ENCODE data around the gene OFD1. TPM values are rescaled to one million over a fixed set of nuclear protein-coding genes. Genes with fewer than 3 reads are reported as not detected.

The OFD1 gene
- 2.9 and 5.5 TPM in 2 replicates for total RNA-seq

DNA sequence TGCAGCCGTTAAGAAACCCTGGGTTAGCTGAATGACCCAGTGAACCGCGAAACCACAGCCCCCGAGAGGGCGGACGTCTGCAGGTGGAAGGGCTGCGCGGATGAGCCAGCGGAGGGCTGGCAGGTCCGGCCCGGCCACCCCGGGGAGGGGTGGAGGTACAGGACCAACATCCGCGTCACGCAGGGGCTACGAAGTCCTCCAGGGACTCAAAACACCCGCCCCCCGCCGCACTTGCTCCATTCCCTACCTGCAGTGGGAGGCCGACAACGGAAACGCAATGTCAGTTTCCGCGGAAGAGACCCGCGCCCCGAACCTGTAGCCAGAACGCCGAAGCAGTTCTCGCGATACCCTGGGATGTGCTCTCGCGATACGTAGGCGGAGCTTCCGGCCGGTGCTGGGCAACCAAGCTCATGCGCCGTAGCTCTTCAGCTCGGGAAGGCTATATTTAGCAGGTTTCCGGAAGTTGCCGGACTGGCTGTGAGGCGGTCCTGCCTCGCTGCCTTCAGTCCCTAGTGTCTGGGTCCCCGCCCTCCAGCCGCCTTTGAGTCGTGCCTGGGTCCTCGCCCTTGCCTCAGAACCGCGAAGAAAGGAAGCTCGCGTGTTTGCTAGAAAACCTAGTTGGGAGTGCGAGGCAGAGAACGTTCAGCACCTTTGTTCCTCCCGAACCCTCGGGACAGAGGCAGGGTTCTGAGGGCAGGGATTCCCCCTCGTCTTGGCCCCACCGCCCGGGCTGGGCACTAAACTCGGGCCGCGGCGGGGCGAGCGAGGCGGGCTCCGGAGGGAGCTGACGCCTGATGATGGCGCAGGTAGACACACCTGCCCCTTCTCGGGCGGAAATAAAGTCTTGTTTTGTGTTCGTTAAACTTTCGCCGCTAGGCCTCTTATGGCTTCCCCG, at the start of gene OFD1, which contains the start of gene TRAPPC2:
Gene OFD1, plus strand, starts transcription at position 471 of the 895 bp plus-strand sequence. Its CDS starts 324 bp downstream, at position 795.
Gene TRAPPC2, minus strand, starts transcription at position 343 of the 895 bp plus-strand sequence. CDS start 14,657 bp downstream, outside the sequence.

GRCh38 chrX:13688958-13689740, 45.4 kb upstream of the OFD1 start, which contains the start of gene RAB9A:
RAB9A (plus strand) TSS chrX:13689128; CDS start chrX:13708747, 19,619 bp downstream.

DNA sequence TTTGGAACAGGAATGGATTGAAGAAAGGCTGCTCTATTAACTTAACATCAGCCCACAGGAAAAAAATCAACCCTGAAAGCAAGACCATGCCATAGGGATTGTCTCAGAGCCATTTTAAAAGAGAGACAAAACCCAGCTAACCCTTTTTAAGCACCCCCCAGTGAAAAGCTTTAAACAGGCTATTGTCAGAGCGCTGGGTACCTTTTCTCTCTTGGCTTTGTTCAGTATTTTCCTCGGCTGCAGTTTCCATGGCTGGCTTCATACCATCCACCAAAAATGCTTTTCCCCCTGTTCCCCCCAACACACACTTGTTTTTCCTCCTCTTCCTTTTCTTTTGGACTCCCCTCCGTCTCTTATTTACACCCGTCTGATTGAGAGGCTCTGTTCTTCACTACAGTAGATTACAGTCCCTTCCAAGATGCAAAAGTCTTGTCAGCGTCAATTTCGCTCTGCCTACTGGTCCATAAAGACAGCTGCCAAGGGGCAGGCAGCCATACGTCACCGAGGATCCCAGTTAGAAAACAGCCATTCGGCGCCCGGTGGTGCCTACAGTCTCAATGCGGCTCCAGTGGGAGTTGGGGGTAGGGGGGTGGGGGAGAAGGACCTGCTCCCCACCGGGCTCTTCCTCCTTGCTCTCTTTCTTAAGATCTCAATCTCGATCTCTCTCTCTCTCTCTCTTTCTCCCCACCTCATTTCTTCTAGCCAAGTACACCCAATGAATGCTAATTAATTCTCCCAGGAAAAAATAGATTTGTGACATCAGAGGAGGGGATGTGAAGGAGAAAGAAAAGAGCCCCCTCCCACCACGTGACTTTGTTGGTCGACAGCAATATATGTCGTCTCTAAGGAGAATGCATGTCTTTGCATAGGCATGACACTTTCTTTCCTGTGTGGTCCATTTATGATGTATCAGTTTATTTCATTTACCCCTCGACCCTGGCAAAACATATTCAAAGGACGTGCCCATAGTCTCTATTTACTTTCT, 82.4 kb downstream of the OFD1 start, which contains the start of gene GPM6B:
Gene GPM6B, minus strand, starts transcription at position 451 of the 985 bp plus-strand sequence. Its CDS starts 189 bp downstream, at position 262.

Other genes with a start within 250 kb of the OFD1 start
- not detected in 2 replicates for gene EGFL6, start 165.1 kb upstream of the OFD1 start, total RNA-seq
- gene TCEANC, start 81.6 kb upstream of the OFD1 start, total RNA-seq: 2.6 and 3.1 TPM in 2 replicates
- gene RAB9A, start 45.6 kb upstream of the OFD1 start, total RNA-seq: 14.6 and 22.7 TPM in 2 replicates
- gene TRAPPC2, start 128 bp upstream of the OFD1 start, total RNA-seq: 10.2 and 10.5 TPM in 2 replicates
- gene GPM6B, start 82.3 kb downstream of the OFD1 start, total RNA-seq: 15.3 and 38.2 TPM in 2 replicates

Data from cardiac atrium fibroblast (primary cell).